Measurements from ENCODE around the gene NFATC2.

GRCh38 chr20:51560550-51561307 lies 18.2 kb upstream of the NFATC2 start:
- TF ChIP-seq ZFP30 (CRISPR knock-in tag; IDR thresholded peaks at IDR 0.05) (no peak), GLIS3 (CRISPR knock-in tag; IDR thresholded peaks at IDR 0.05) (no peak), PATZ1 (CRISPR knock-in tag; IDR thresholded peaks at IDR 0.05; ENCODE audit: borderline replicate concordance) (no peak), ISL1 (CRISPR knock-in tag; IDR thresholded peaks at IDR 0.05) (peak; percentile 70)
